ENCODE measurements around the gene MC1R. TPM values are rescaled to one million over a fixed set of nuclear protein-coding genes. Genes with fewer than 3 reads are reported as not detected.

The MC1R gene
- total and polyA plus RNA-seq, 2 of the 8 experiments (the other 6 are each of a cell fraction or from before 2014, with no cell fraction given): 2.2 to 2.9 TPM

GRCh38 chr16:89938175-89938885 lies 19.7 kb downstream of the MC1R start:
- H2BK15ac ChIP-seq (ENCODE audit: low read length): no peak overlapping the region
- no peak overlapping the region for H3K27ac ChIP-seq (ENCODE audit: low read depth, low read length)
- no peak overlapping the region for H2BK5ac ChIP-seq (ENCODE audit: low read depth, low read length)
- no peak overlapping the region for H4K8ac ChIP-seq (ENCODE audit: extremely low read depth, insufficient read depth, low read length)
- H2BK20ac ChIP-seq (ENCODE audit: low read length): no peak overlapping the region
- H3K36me3 ChIP-seq (ENCODE audit: control insufficient read depth in 2 of 4, insufficient read depth in 4 of 4, low read length in 3 of 4): peaks cover 8 to 29% (median 19%) of the 10 kb centered on the region in 4 experiments; a peak in 6 of 8 replicates
- no peak overlapping the region for H2BK120ac ChIP-seq (replicated peaks; ENCODE audit: low read depth, low read length)
- DNase-seq (ENCODE audit: low read depth in 1 of 2, low spot score in 2 of 2): no peak
- H4K5ac ChIP-seq (ENCODE audit: insufficient read length, low read depth, low read length): no peak overlapping the region
- ChIA-PET POLR2A (ENCODE audit: partially characterized antibody) (interaction anchor here (0.7 to 3.6 kb wide), 4 partner anchors 9 to 16 kb away, joined by 3 to 16 read pairs (median 6); no protein-coding TSS in a partner anchor), CTCF (ENCODE audit: partially characterized antibody) (interaction anchor here (0.5 to 1.2 kb wide), 4 partner anchors 9 to 1274 kb away, joined by 3 to 8 read pairs (median 4); partner anchors contain the start of gene DEF8)
- H3K56ac ChIP-seq (replicated peaks; ENCODE audit: insufficient read length, low read depth, low read length): no peak overlapping the region
- no peak overlapping the region for H3K4me3 ChIP-seq (ENCODE audit: extremely low read depth in 1 of 4, insufficient read depth in 2 of 4, low read depth in 3 of 4, low read length in 4 of 4)
- TF ChIP-seq POLR2AphosphoS5 (IDR thresholded peaks at IDR 0.05; ENCODE audit: low read depth, low read length) (no peak), PHF8 (conservative IDR thresholded peaks at IDR 0.05; ENCODE audit: low read depth, low read length) (no peak), SIN3A (conservative IDR thresholded peaks at IDR 0.05 in 1 of 2, IDR thresholded peaks at IDR 0.05 in 1 of 2; ENCODE audit: low read depth in 1 of 2, low read length in 2 of 2) (no peak), CHD2 (IDR thresholded peaks at IDR 0.05; ENCODE audit: low read length) (no peak)
- no peak overlapping the region for H3K9ac ChIP-seq (replicated peaks in 1 of 4; ENCODE audit: extremely low read depth in 1 of 4, low read depth in 3 of 4, low read length in 3 of 4)
- H3K4me2 ChIP-seq (ENCODE audit: insufficient read depth in 1 of 2, low read depth in 2 of 2, low read length in 2 of 2): no peak overlapping the region
- H4K91ac ChIP-seq (replicated peaks; ENCODE audit: insufficient read length, low read length): no peak overlapping the region
- no peaks in the 10 kb centered on the region for H3K23me2 ChIP-seq (ENCODE audit: low read depth, low read length)
- no peak overlapping the region for H2BK12ac ChIP-seq (ENCODE audit: low read depth, low read length)
- H3K4me1 ChIP-seq (replicated peaks in 1 of 4; ENCODE audit: control insufficient read depth in 3 of 4, insufficient read depth in 4 of 4, low read length in 3 of 4): no peaks in the 10 kb centered on the region
- no peak overlapping the region for H2AFZ ChIP-seq (ENCODE audit: low read length)
- H3K9me3 ChIP-seq (ENCODE audit: insufficient read depth in 2 of 2, low read depth in 1 of 2, low read length in 1 of 2): no peaks in the 10 kb centered on the region
- no peaks in the 10 kb centered on the region for H3K27me3 ChIP-seq (replicated peaks in 1 of 4; ENCODE audit: control insufficient read depth in 3 of 4, extremely low read depth in 1 of 4, insufficient read depth in 3 of 4, low read length in 3 of 4)
- H2AK5ac ChIP-seq (ENCODE audit: low read depth, low read length): no peak overlapping the region
- no peak overlapping the region for H3K23ac ChIP-seq (ENCODE audit: insufficient read length)
- no peaks in the 10 kb centered on the region for H3K79me2 ChIP-seq (ENCODE audit: control insufficient read depth in 1 of 2, insufficient read depth in 2 of 2, low read length in 2 of 2)
- no peak overlapping the region for H3K4ac ChIP-seq (replicated peaks; ENCODE audit: insufficient read length, low read depth, low read length)
- WGBS, 2 experiments (ENCODE audit: extremely low coverage in 1 of 2, insufficient coverage in 1 of 2, insufficient read length in 1 of 2, insufficient replicate concordance in 2 of 2, low coverage in 1 of 2, low lambda C conversion rate in 2 of 2, missing lambda C conversion rate in 1 of 2): 92% methylated on average over 21 of the region's 21 CpGs; no CpG with 5 or more reads in 1 of the 2 experiments
- H3K18ac ChIP-seq (ENCODE audit: extremely low read depth, low read length): no peak overlapping the region
- FAIRE-seq: no peak
- H4K20me1 ChIP-seq (replicated peaks in 1 of 2; ENCODE audit: control insufficient read depth in 1 of 2, insufficient read depth in 2 of 2, low read length in 2 of 2): peaks cover 3 to 13% of the 10 kb centered on the region in 2 experiments
- no peaks in the 10 kb centered on the region; the same call in 1 of the 2 replicates for H3K79me1 ChIP-seq (ENCODE audit: low read depth, low read length)
- H3K14ac ChIP-seq (ENCODE audit: insufficient read length): no peak overlapping the region
